Amniotic stem cell (primary cell): ENCODE measurements around the gene AGBL4.
"Not testable (repeated sequence)": the region's sequence is repeated elsewhere in the genome, so short reads cannot be mapped to it uniquely, and the experiment has no call there.

Experiments
- DNase-seq: peaks from one replicate; lab custom pipeline; 2025; lab: John Stamatoyannopoulos, UW

AGBL4 gene

DNA sequence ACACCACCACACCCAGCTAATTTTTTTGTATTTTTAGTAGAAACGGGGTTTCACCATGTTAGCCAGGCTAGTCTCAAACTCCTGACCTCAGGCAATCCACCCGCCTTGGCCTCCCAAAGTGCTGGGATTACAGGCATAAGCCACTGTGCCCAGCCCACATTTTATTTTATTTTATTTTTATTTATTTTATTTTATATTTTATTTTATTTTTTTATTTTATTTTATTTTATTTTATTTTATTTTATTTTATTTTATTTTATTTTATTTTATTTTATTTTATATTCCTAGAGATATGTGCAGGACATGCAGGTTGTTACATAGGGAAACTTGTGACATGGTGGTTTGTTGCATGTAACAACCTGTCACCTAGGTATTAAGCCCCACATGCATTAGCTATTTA lies 721.4 kb downstream of the AGBL4 start:
- DNase-seq: not testable (repeated sequence)

DNA sequence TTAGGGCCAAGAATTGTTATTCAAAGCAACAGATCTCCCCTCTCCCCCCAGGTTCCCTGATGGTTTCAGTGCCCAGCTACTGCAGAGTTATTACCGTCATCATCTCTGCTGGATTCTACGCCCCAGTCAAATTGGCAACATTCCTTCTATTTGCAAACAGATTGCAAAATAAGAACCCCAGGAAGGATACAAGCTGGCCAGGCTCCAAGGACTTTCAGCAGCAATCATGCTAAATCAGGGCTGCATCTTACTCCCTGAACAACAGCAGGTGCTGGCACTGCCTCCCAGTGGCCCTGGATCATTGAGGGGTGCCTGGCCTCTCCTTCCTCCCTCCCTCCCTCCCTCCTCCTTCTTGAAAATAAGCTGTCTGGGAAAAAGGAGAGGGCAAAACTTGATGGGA lies 725.5 kb downstream of the AGBL4 start:
- DNase-seq: no peak

DNA sequence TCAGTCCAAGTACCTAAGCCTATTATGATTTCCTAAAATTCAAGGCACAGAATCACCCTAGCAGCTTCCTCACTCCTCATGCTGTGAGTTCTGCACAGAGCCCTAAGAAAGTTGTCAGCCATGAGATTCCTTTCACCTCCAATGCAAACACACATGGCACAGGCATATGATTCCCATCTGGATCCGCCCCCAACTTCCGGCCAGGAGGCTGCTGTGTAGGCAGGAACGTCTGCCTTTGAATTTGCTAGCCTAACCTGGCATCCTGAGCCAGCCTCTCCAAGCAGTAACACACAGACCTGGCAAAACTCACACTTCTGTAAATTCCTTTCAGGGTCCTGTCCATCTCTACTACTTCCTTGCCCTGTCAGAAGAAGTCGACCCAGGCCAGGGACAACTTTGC lies 726.0 kb downstream of the AGBL4 start:
- DNase-seq: no peak

DNA sequence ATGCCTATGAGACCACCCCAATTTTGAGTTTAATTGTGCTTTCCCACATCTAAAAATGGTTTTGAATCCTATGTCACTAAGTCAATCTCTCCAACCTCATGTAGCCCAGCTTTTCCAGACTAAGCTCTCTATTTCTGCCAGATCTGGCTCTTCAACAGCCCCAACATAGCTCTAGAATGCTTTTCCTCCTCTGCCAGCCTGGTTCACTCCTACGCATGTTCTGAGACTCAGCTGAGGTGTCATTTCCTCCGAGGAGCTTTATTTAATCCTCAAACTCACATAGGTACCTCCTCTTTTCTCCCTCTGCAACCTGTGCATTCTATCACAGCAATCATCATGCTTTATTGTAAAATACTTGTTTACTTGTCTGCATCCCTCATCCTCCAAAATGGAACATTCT lies 729.2 kb downstream of the AGBL4 start:
- no peak for DNase-seq

DNA sequence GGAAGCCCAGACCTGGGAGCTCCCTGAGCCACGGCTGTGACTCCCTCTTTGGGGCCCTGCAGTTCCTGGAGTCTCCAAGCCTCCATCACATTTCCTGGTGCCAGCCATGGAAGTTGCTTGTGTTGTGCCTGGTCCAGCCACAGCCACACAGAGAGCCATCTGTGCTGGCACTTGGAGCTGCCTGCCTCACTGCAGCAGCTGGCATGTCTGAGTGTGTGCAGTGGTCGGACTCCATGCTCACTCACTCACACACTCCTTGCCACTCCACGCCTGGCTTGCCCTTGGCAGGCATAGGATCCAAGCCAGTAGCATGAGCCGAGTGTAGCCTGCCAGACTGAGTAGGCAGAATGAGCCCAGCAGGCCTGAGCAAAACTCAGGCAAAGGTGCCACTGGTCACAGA lies 730.7 kb downstream of the AGBL4 start:
- DNase-seq: no peak

DNA sequence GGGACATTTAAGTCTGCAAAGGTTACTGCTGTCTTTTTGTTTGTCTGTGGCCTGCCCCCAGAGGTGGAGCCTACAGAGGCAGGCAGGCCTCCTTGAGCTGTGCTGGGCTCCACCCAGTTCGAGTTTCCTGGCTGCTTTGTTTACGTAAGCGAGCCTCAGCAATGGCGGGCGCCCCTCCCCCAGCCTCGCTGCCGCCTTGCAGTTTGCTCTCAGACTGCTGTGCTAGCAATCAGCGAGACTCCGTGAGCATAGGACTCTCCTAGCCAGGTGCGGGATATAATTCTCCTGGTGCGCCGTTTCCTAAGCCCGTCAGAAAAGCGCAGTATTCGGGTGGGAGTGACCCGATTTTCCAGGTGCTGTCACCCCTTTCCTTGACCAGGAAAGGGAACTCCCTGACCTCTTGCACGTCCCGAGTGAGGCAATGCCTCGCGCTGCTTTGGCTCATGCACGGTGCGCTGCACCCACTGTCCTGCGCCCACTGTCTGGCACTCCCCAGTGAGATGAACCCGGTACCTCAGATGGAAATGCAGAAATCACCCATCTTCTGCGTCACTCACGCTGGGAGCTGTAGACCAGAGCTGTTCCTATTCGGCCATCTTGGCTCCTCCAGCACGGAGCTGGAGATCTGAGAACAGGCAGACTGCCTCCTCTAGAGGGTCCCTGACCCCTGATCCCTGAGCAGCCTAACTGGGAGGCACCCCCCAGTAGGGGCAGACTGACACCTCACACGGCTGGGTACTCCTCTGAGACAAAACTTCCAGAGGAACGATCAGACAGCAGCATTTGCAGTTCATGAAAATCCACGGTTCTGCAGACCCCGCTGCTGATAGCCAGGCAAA lies 766.3 kb downstream of the AGBL4 start:
- DNase-seq: not testable (repeated sequence)

DNA sequence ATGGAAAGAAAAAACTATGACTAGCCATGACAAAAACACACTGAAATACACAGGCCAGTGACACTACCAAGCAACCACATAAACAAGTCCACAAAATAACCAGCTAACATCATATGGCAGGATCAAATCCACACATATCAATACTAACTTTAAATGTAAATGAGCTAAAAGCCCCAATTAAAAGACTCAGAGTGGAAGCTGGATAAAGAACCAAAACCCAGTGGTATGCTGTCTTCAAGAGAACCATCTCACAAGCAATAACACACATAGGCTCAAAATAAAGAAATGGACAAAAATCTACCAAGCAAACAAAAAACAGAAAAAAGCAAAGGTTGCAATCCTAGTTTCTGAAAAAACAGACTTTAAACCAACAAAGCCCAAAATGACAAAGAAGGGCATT lies 770.8 kb downstream of the AGBL4 start:
- DNase-seq: no peak

DNA sequence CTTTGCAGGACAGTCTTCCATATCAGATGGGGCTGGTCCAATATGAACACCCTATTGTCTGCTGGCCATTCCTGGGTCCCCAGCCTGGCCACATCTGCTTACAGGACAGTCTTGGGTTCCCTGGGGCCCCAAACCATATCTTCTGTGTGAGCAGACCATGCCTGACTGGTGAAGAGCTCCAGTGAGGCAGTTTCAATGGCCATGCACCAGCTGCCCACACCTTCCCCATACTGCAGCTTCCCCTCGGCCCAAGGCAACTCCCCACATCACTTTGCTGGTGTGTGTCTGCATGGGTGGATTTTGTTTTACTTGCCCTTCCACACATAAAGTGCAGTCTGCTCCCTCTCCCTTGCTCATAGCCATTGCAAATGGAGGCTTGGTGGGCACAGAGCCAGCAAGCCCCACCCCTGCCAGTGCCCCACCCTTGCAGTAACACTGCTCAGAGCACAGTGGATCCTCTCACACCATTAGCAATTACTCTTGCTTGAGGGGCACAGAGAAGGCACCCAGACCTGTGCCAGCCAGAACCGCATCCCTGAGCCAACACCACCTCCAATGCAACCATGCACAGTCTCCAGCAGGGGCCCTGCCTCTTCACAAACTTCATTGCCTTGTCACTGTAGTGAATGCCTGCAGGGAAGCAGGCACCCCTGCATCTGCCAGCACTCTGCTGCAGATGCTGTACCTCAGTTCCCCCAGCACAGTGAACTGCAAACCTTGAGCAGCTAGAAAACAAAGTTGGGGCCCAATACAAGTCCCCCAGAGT lies 772.6 kb downstream of the AGBL4 start:
- DNase-seq: no peak

DNA sequence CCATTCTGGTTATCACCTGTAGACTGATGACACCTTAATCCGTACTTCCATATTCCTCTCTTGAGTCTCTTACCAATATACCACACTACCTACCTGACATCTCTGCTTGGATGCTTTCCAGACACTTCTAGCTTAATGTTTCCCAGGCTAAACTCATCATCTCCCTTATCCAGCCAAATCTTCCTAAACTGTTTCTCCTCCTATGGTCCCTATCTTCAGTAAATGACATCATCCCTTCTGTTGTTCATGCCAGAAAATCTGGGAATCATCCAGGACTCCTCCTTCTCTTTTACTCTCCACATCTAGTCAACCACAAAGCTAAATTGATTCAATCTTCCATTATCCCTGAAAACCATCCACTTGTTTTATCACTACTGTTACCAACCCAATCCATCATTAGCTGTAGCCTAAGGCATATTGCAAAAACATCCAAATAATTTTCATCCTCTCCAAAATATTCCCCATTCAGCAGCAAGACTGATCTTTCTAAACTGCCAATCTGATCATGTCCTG lies 783.0 kb downstream of the AGBL4 start:
- no peak for DNase-seq

DNA sequence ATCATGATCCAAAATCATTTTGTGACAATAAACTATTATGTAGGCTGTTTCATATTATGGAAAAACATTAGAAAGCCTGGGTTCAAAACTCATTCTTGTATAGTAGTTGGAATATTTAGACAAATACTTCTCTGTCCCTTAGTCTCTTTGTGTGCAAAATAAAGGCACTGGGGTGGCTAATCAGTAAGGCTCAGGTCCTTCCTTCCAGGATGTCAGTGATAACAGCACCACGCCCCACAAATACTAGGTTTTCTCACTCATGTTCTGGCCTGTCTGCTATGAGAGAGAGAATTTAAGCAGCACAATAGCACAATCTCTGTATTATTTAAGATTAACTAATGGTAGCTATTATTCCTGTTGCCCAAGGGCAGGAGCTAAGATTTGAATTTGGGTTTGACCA lies 788.8 kb downstream of the AGBL4 start:
- DNase-seq: no peak

DNA sequence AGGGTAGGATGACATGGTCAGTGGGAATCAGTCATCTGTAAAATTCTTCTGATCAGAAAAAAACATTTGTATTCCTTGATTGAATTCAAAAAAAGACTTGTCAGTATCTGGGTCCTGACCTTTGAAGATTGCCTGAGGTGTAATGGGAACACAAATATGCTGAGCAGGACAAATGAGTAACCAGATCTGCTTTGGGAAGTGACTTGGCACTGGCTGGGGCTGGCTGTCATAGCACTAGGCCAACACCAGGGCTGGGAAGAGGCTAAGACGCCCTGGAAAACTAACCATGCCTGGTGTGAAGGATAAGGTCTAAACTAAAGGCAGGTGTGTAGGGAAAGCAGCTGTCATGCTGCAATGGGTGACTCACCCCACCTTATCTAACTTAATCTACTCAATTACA lies 794.2 kb downstream of the AGBL4 start:
- DNase-seq: no peak

DNA sequence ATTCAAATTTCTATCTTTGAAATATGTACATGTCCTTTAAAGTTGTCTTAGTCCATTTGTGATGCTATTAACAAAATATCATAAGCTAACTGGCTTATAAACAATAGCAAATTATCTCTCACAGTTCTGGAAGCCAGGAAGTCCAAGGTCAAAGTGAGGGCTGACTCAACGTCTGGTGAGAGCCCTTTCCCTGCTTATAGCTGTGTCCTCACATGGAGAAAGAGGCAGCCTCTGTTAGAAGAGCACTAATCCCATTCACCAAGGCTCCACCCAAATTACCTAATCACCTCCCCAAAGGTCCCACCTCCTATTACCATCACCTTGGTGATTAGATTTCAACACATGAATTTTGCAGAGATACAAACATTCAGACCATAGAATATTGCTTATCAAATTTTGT lies 797.0 kb downstream of the AGBL4 start:
- DNase-seq: no peak

DNA sequence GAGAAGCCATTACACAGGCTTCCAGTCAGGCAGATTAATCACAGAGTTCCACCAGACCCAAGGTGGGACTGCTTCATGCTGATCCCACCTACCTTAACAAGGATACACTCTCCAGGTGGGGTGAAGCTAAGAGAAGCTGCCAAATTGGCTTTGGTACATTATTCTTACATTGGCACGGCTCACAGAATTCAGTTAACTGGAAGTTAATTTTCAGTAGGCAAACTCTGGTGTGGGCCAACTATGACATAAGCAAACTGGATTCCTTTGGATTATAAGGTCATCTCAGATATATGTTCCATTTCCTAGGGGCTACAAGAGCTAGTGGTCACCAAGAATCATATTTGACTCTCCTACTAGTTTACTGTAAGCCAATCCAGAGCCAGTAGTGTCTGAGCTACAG lies 798.3 kb downstream of the AGBL4 start:
- DNase-seq: no peak

DNA sequence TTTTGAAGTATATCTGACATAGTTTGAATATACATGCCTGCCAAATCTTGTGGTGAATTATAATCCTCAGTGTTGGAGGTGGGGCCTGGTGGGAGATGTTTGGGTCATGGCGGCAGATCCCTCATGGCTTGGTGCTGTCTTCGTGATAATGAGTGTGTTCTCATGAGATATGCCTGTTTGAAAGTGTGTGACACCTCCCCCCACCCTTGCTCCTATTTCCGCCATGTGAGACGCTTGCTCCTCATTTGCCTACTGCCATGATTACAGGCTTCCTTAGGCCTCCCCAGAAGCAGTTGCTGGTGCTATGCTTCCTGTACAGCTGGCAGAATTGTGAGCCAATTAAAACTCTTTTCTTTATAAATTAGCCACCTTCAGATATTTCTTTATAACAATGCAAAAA lies 810.5 kb downstream of the AGBL4 start:
- DNase-seq: no peak

DNA sequence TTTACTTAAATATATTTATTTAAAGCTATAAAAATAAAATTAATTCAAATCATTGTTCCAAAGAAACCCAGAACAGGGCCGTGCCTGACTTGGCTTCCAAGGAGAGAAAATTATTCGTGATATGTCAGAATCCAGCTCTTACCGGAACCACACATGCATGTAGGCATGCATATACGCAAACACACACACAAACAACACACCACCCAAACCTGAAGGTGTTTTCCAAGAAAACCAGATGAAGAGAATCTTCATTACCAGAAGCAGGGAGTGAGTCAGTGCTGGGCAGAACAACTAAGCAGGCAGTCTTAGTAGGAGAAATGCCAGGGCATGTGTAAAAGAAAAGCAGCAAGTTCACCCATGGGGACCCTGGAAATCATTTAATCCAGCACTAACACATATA lies 815.0 kb downstream of the AGBL4 start:
- no peak for DNase-seq

DNA sequence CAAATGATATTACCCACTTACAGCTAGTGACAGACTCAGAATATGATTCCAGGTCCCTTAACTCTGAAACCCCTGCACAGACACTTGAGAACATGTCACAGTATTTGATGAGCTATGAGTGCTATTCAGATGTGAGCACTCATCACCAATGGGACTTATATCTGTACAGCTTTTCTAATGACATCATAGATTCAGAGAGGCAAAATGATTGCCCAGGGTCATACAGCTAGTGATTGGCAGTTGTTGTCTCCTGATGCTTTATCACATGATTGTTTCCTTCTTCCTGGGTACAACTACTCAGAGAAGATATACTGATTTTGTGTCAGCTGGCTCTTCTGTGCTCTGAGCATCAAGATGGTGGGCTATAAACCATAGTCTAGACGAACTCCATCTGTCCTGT lies 819.0 kb downstream of the AGBL4 start:
- no peak for DNase-seq

DNA sequence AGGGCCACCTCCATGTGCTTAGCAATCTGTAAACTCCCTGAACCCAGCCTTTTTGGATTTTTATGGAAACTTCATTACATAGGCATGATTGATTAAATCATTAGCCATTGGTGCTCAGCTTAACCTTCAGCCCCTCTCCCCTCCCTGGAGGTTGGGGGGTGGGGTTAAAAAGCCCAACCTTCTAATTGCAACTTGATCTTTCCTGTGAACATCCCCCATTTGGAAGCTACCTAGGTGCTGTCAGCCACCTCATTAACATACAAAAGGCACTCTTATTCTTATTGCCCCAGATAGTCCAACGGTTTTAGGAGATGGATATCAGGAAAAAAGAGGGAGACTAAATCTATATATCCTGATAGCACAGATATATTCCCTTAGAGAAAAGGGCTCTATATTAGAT lies 823.0 kb downstream of the AGBL4 start:
- no peak for DNase-seq

DNA sequence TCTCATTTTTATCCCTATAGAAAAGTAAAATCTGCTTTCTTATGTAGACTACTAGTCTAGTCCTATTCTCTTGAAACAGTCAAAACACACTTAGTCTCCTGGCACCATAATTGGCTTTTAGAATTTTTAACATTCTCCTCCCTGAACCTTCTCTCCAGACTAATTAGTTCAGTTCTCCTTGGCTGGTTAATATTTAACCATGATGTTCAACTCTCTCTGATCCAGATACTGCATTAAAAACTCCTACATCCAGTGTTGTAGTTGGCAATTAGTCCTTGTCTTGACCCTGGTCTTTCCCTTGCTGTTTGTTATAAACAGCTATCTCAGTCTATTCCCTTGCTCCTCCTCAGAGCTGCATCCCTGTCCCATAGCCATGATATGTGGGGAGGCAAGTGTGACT lies 824.2 kb downstream of the AGBL4 start:
- no peak for DNase-seq

DNA sequence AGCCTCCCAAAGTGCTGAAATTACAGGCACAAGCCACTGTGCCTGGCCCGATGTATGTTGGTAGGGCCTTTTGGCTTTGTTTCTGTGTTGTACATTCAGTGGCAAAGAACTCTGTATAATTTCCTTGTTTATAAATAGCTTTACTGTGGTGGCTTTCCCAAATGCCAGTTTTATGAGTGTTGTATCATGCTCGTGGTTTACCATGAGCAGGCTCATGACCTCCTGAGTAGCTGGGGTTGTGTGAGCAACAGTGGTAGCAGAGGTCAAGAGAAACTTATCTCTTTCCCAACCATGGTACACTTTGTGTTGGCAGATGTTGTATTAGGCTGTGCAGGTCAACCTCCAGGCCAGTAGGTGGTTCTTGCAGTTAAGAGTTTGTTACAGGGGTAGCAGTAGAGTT lies 826.7 kb downstream of the AGBL4 start:
- DNase-seq: no peak

DNA sequence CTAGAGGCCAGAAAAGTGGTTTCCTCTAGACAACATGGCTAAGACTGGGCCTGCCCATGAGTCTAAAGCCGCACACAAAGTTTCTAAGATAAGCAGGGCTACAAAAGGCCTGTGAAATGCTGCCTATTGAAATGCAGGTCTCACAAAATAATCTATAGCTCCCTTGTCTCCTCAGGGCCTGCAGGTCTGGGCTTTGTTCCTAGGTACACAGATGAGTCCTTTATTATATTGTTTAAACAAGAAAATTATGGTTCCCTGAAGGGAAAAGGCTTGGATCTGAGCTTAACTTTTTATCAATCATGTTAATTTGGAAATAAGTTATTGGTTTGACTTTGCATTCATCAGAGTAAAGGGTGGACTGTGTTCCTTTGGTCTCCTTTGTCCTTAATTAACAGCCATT lies 833.6 kb downstream of the AGBL4 start:
- DNase-seq: no peak

DNA sequence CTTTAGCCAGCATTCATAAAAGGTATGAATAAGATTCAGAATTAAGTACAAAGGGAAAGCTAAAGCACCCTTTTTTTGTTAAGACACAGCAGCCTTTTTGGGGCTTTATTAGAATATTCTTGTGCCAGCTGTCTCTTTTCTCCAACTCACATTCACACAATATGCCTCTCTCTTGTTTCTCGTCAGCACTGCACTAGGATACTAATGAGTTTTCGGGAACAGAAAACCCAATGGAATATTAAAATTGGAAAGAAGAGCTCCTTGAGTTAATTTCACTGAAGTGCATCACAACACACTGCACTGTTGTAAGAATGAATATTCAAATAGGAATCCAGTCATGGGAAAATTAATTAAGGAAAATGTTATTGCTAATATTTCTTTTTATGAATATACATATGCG lies 836.7 kb downstream of the AGBL4 start:
- DNase-seq: no peak

DNA sequence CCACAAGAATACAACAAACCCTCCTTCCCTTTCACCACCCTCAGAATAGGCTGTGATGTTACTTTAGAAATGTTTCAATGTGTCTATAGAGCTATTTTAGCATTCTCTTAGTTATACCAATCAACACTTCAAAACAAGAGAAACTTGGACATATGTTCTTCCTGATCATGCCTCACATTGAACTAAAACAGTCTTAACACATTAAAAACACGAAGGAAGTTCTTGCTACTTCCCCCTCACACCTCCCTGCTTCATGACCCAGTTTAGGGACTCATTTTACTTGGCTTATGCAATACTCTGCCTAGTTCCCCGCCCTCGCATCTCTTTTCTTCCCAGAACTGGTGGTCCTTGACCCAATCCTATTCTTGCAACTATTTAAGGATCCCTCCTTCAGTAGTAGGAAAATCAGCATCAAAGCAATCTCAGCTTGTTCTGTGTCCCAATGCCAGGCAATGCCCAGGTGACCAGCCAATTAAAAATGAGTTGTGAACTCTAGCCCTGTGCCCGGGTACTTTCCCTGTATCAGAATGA lies 838.2 kb downstream of the AGBL4 start:
- DNase-seq: no peak

DNA sequence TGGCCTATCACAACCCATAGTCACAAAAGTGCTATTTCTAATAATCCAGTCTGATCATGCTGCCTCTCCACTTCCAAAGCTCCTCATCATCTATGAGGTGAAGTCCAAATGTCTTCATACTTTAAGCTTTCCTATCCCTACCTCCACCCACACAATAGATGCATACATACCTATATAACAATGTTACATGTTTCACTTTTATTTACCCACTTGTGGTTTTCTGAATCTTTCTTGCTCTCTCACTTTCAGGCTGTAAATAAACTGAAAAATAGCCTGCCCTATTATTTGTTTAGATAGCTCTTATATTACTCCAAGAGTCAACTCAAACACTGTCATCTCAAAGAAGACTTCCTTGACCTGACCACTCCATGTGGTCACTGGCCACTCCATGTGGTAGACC lies 840.3 kb downstream of the AGBL4 start:
- DNase-seq: no peak
